Gastroesophageal sphincter (tissue), 4 donors: ENCODE results near the gene SHC2. TPM values are rescaled to one million over a fixed set of nuclear protein-coding genes. Genes with fewer than 3 reads are reported as not detected.

Experiments
- ATAC-seq: fragments of 150-250 bp; one replicate; pipeline ENCODE4 v1.9.1; 2016; ENCODE audit warnings: mild to moderate bottlenecking, moderate library complexity
- H3K27ac ChIP-seq, 4 donors: fragments of 200-600 bp; sonication (generic) in 3 of 4; 1 replicate in 3 of 4; 2 replicates in 1 of 4; pipeline ENCODE4 v1.5.1; 2016 to 2019
- H3K27me3 ChIP-seq: fragments of 200-600 bp; sonication (generic); one replicate; pipeline ENCODE4 v1.5.1; 2019
- H3K36me3 ChIP-seq, 2 donors: fragments of 200-600 bp; sonication (generic); one replicate each; pipeline ENCODE4 v1.5.1; 2019; ENCODE audit warnings: control low read depth in 1 of 2
- H3K4me1 ChIP-seq, 3 donors: fragments of 200-600 bp; sonication (generic); 1 replicate in 2 of 3; 2 replicates in 1 of 3; pipeline ENCODE4 v1.5.1; 2016 to 2019; ENCODE audit warnings: control low read depth in 2 of 3
- H3K4me3 ChIP-seq, 2 donors: fragments of 200-600 bp; sonication (generic); one replicate each; pipeline ENCODE4 v1.5.1; 2019; ENCODE audit warnings: mild to moderate bottlenecking in 1 of 2, moderate library complexity in 1 of 2
- H3K9me3 ChIP-seq, 3 donors: fragments of 200-600 bp; sonication (generic); one replicate each; pipeline ENCODE4 v1.5.1; 2017 to 2019; ENCODE audit warnings: control low read depth in 2 of 3
- CTCF ChIP-seq, 4 experiments: fragments of 200-600 bp in 2 of 4; fragments of 450-650 bp in 2 of 4; sonication (generic) in 1 of 4; IDR thresholded peaks; one replicate each; pipeline ENCODE4 v1.5.1; 2017 to 2019; ENCODE audit warnings: antibody characterized with exemption in 4 of 4, mild to moderate bottlenecking in 2 of 4, moderate library complexity in 2 of 4
- EP300 ChIP-seq: sonication (generic); formaldehyde crosslinking; IDR thresholded peaks from one replicate; pipeline ENCODE4 v1.6.1; 2017; ENCODE audit warnings: antibody characterized with exemption, mild to moderate bottlenecking
- POLR2A ChIP-seq, 2 donors: fragments of 450-650 bp; IDR thresholded peaks; one replicate each; pipeline ENCODE4 v1.6.1; 2017; ENCODE audit warnings: antibody characterized with exemption in 2 of 2, mild to moderate bottlenecking in 2 of 2, moderate library complexity in 1 of 2
- POLR2AphosphoS5 ChIP-seq: sonication (generic); formaldehyde crosslinking; IDR thresholded peaks from one replicate; pipeline ENCODE4 v1.6.1; 2017; ENCODE audit warnings: antibody characterized with exemption
- WGBS, 2 donors: methylation state at CpG; one replicate each; pipeline ENCODE4 v1.1.5; 2018; ENCODE audit warnings: low coverage in 1 of 2; 5-methylcytosine and 5-hydroxymethylcytosine counted together
- total RNA-seq, 4 donors: library from RNA; depleted of rRNA; stranded (reverse); fragments of >200 nt; gene quantifications; one replicate each; pipeline ENCODE4 v1.1.0, GENCODE V29; 2016

Gene SHC2
- total RNA-seq, 4 donors from 2014 or later: 14.7 to 24.6 (median 20.4) TPM

DNA sequence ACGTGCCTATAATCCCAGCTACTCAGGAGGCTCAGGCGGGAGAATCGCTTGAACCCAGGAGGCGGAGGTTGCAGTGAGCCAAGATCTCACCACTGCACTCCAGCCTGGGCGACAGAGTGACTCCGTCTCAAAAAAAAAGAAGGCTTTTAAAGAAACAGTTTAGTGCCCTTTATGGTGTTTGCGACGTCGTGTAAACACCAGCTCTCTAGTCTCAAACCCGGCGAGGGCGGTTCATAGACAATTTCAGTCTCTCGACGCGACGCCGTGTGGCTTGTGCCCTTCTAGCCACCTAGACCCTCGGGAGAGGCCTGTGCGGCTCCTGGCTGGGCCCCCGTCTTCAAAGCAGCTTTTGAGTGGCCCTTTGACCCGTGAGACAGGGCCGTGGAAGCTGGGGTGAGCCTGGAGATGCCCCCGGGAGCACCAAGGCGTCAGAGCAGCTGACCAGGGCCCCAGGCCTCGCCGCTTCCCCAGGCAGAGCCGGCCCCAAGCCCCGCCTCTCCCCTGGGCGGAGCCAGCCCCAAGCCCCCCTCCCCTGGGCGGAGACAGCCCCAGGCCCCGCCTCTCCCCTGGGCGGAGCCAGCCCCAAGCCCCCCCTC lies 30.4 kb upstream of the SHC2 start:
- Histone ChIP-seq H3K9me3 (no peaks in the 10 kb centered on the region), H3K27ac (no peak overlapping the region), H3K4me3 (no peak overlapping the region), H3K36me3 (no peaks in the 10 kb centered on the region), H3K27me3 (peaks cover 30% of the 10 kb centered on the region), H3K4me1 (peaks cover 0 to 36% (median 4%) of the 10 kb centered on the region in 3 donors)
- 82% methylated on average over 9 of the region's 32 CpGs; no CpG with 5 or more reads in 1 of the 2 donors for WGBS, 2 donors
- no peak for ATAC-seq
- TF ChIP-seq POLR2AphosphoS5 (no peak), EP300 (no peak), POLR2A (IDR thresholded peaks at IDR 0.05) (no peak), CTCF (IDR thresholded peaks at IDR 0.05) (no peak)

GRCh38 chr19:489418-490196 lies 28.8 kb upstream of the SHC2 start:
- 42 to 61% methylated on average over 7 to 17 of the region's 61 CpGs for WGBS, 2 donors
- peaks cover 0 to 24% (median 4%) of the 10 kb centered on the region in 3 donors for H3K4me1 ChIP-seq
- peaks cover 32% of the 10 kb centered on the region for H3K27me3 ChIP-seq
- ATAC-seq: peak; percentile 21
- H3K9me3 ChIP-seq: no peaks in the 10 kb centered on the region
- H3K4me3 ChIP-seq: peak overlapping the region; percentile 93 to 99
- no peaks in the 10 kb centered on the region for H3K36me3 ChIP-seq
- H3K27ac ChIP-seq: peak overlapping the region; percentile 54 to 94 (median 93)
- TF ChIP-seq POLR2AphosphoS5 (no peak), CTCF (IDR thresholded peaks at IDR 0.05) (no peak), EP300 (no peak), POLR2A (IDR thresholded peaks at IDR 0.05) (no peak)

DNA sequence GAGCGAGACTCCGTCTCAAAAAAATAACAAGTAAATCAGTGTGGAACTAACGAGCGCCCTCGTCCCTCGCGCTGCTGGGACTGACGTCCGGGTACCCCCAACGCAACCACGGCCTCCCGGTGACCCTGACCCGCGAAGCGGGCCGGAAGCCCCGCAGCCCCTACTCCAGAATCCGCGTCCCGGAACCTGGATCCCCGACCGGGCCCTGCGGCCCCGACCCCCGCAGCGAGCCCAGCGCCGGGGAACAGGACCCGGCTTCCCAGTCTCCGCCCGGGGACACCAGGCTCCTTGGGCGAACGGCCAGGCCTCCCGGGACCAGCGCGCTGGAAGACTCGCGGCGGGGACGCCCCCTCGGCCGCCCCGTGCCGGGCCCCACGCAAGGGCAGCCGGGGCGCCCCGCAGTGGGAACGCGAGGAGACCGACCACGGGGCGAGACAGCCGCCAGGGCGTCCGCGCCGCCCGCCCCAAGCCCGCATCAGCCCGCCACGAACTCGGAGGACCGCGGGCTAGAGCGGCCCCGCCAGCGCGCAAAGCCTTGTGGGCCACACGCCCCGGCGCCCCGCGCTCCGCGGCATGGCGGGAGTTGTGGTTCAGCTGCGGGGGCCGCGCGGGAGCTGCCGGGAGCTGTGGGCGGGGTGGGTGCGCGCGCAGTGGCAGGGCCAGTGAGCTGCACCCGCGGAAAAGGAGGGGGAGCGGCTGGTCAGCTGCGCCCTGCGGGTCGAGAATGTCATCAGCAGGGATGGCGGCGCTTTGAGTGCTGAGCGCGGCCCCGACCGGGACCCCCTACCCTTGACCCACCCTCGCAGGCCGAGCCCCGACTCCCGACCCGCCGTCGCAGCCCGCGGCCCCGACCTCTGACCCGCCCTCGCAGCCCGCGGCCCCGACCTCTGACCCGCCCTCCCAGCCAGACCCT lies 27.9 kb upstream of the SHC2 start:
- Histone ChIP-seq H3K36me3 (no peaks in the 10 kb centered on the region), H3K27ac (peak overlapping the region; percentile 81 to 94 (median 93)), H3K4me3 (peak overlapping the region; percentile 93 to 99), H3K9me3 (no peaks in the 10 kb centered on the region), H3K4me1 (peaks cover 0 to 24% (median 4%) of the 10 kb centered on the region in 3 donors), H3K27me3 (peaks cover 34% of the 10 kb centered on the region)
- no CpG with 5 or more reads among the region's 114 CpGs for WGBS, 2 donors
- peak in 3 of 4 experiments; percentile 32 to 53 (median 39) for TF ChIP-seq CTCF (IDR thresholded peaks at IDR 0.05)
- TF ChIP-seq POLR2AphosphoS5: peak; percentile 67
- TF ChIP-seq POLR2A (IDR thresholded peaks at IDR 0.05): peak; percentile 79 to 88
- TF ChIP-seq EP300: no peak
- peak; percentile 97 for ATAC-seq

DNA sequence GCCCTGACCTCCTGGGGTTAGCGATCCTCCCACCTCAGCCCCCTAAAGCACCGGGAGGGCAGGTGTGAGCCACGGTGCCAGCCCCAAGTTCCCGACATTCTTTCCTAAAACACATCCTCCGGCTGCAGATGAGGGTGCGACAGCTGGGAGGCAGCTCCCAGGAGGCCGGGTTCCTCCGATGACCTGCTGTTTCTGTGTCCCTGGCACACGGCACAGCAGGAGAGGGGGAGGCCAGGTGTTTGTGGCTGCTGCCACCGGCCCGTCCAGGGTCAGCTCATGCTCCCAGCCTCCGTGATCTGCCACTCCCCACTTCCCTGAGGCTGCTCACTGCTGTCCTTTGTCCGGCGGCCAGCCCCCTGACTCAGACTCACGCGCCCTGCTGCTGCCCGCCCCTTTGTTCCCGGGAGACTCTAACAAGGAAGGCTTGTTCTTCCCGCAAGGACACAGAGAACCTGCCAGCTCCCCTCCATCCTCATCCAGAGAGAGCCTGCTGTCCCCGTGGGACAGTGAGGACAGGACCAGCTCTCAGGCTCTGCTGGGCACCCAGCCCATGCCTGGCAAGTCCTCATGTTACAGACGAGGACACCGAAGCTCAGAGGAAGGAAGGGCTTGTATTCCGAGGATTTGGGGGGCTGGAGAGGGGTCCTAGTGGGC lies 24.9 kb upstream of the SHC2 start:
- TF ChIP-seq POLR2AphosphoS5 (no peak), POLR2A (IDR thresholded peaks at IDR 0.05) (peak in 1 of 2 donors; percentile 3)
- no peaks in the 10 kb centered on the region for H3K36me3 ChIP-seq
- ATAC-seq: peak; percentile 54
- H3K4me3 ChIP-seq: no peak overlapping the region
- H3K27ac ChIP-seq: peak overlapping the region in 1 of 4 donors; percentile 4
- 0% methylated on average over 2 to 4 of the region's 23 CpGs for WGBS, 2 donors
- peaks cover 39% of the 10 kb centered on the region for H3K27me3 ChIP-seq
- H3K9me3 ChIP-seq: no peaks in the 10 kb centered on the region
- peaks cover 0 to 24% (median 4%) of the 10 kb centered on the region in 3 donors for H3K4me1 ChIP-seq
